Activated naive CD4-positive, alpha-beta T cell treated with anti-CD3 and anti-CD28 coated beads, Interleukin-2, amount 50 U/mL, for 72 hours (primary cell): ENCODE results near the gene VCAN. TPM values are rescaled to one million over a fixed set of nuclear protein-coding genes. Genes with fewer than 3 reads are reported as not detected.
"Not testable (repeated sequence)": the region's sequence is repeated elsewhere in the genome, so short reads cannot be mapped to it uniquely, and the experiment has no call there.

Experiments
- ATAC-seq, 2 donors: fragments of 150-1000 bp; cut with Tn5 transposase; 2 replicates each; pipeline ENCODE4 v1.10.0; 2021; ENCODE audit warnings: mild to moderate bottlenecking in 2 of 2, moderate library complexity in 2 of 2
- DNase-seq, 2 donors: peaks; one replicate each; pipeline ENCODE4 v3.0.0; 2021 to 2022; ENCODE audit warnings: low spot score in 2 of 2
- H3K27ac Mint-ChIP-seq, 2 donors: one replicate each; pipeline ENCODE4 v1.8.0; 2022; ENCODE audit warnings: mild to moderate bottlenecking in 2 of 2, mixed read lengths in 2 of 2
- H3K36me3 Mint-ChIP-seq, 2 donors: one replicate each; pipeline ENCODE4 v1.8.0; 2022; ENCODE audit warnings: mixed read lengths in 2 of 2
- H3K9me3 Mint-ChIP-seq, 2 donors: one replicate each; pipeline ENCODE4 v1.8.0; 2022; ENCODE audit warnings: mixed read lengths in 2 of 2
- total RNA-seq, 2 donors: library from RNA; stranded (reverse); gene quantifications; one replicate each; pipeline ENCODE4 v1.2.3, GENCODE V29; 2022

Gene VCAN
- total RNA-seq, result under 1 TPM; 0.04 to 0.11 TPM

DNA sequence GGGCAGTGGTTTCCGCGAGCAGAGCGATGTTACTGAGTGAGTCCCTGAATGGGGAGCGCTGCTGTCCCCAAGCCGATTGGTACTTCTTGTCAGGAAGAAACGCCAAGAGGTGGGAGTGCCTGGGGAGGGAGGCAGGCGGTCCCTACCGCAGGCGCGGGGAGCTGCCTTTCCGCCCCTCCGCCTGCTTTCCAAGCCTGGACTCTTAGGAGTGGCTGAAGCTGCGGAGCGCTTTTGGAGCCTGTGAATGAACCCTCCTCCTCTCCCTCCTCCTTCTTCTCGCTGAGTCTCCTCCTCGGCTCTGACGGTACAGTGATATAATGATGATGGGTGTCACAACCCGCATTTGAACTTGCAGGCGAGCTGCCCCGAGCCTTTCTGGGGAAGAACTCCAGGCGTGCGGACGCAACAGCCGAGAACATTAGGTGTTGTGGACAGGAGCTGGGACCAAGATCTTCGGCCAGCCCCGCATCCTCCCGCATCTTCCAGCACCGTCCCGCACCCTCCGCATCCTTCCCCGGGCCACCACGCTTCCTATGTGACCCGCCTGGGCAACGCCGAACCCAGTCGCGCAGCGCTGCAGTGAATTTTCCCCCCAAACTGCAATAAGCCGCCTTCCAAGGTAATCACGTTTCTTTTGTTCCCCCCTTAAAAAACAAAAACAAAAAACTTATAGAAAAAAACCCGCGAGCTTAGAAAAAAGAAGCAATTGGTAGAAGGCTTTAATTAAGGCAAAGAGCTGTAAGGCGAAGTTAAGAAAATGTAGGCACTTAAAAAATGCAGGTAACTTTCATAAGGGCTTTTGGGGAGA is at the start of gene VCAN:
Gene VCAN, plus strand, starts transcription at position 340 of the 808 bp plus-strand sequence. CDS start 11,775 bp downstream, outside the sequence.
- DNase-seq, result no peak
- ATAC-seq, result no peak
- no peak within 1 kb of the TSS for H3K27ac Mint-ChIP-seq
- no peaks in the 10 kb centered on the region for H3K9me3 Mint-ChIP-seq
- peaks cover 9 to 18% of the 10 kb centered on the region in 2 donors for H3K36me3 Mint-ChIP-seq

DNA sequence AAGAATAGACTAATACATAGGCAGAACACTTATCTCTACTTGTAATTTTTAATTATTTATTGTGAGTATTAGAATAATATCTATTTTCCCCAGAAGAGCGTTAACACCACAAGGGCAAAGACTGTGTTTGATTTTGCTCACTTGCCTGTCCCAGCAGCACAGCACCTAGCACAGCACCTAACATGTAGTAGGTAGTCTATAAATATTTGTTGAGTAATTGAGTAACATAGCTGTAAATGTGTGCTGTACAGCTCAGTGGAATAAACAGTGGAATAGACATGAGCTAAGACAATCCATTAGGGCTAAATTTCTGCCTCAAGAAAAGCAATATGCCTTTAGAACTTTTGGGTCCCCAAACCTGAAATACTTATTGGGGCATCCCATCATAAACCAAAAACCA is 49.3 kb upstream of the VCAN start:
- H3K36me3 Mint-ChIP-seq, result peaks cover 0 to 7% of the 10 kb centered on the region in 2 donors
- H3K27ac Mint-ChIP-seq, result no peak overlapping the region
- DNase-seq, result no peak
- no peak for ATAC-seq
- peaks cover 11% of the 10 kb centered on the region in 2 donors for H3K9me3 Mint-ChIP-seq

DNA sequence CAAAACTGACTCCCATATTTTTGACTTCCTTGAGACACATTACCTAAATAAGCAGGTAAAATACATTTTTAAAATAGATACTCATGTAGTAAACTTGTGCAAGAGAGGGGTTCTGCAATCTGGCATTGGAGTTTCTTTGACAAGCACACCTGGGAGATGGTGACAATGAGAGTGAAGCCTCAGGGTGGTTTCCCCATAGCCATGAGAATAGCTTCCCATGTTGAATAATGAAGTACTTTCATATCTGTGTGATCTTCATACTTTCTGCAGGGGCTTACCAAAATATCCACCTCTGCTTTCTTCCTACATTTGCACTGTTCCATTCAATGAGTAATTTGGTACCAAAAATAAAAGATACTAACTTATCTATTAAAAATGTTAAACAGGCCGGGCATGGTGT is 44.7 kb upstream of the VCAN start:
- ATAC-seq, result no peak
- H3K9me3 Mint-ChIP-seq, result peaks cover 2 to 3% of the 10 kb centered on the region in 2 donors
- H3K36me3 Mint-ChIP-seq, result no peaks in the 10 kb centered on the region
- no peak overlapping the region for H3K27ac Mint-ChIP-seq
- no peak for DNase-seq

DNA sequence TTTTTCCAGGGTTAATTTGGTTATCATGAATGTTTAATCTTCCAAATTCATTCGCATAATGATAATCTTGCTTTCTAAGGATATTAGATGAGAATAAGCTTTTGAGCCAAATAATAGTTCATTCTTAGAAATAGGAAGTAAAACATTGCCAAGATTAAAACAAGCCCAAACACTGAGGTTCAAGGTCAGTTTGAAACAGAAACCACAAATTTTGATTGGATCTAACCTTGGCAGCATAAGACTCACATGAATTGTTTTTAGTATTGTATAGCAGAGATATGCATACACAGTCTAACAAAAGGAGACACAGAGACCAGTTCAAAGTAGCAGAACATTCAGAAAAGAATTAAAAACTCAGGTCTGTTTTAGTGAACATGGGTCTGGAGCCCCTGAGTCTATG is 43.4 kb upstream of the VCAN start:
- H3K36me3 Mint-ChIP-seq, result no peaks in the 10 kb centered on the region
- ATAC-seq, result no peak
- no peak for DNase-seq
- H3K27ac Mint-ChIP-seq, result no peak overlapping the region
- H3K9me3 Mint-ChIP-seq, result no peaks in the 10 kb centered on the region

DNA sequence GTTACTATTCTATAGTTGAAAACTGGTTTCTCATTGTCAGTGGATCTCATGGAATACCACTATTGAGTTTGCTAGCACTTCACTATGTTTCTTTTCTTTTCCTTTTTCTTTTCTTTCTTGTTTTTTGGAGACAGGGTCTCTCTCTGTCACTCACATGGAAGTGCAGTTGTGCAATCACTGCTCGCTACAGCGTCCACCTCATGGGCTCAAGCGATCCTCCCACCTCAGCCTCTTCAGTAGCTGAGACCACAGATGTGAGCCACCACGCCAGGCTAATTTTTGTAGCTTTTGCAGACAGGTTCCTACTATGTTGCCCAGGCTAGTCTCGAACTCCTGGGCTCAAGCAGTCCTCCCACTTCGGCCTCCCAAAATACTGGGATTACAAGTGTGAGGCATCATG is 42.7 kb upstream of the VCAN start:
- DNase-seq (no peak), ATAC-seq (no peak)
- no peaks in the 10 kb centered on the region for H3K36me3 Mint-ChIP-seq
- no peaks in the 10 kb centered on the region for H3K9me3 Mint-ChIP-seq
- no peak overlapping the region for H3K27ac Mint-ChIP-seq

DNA sequence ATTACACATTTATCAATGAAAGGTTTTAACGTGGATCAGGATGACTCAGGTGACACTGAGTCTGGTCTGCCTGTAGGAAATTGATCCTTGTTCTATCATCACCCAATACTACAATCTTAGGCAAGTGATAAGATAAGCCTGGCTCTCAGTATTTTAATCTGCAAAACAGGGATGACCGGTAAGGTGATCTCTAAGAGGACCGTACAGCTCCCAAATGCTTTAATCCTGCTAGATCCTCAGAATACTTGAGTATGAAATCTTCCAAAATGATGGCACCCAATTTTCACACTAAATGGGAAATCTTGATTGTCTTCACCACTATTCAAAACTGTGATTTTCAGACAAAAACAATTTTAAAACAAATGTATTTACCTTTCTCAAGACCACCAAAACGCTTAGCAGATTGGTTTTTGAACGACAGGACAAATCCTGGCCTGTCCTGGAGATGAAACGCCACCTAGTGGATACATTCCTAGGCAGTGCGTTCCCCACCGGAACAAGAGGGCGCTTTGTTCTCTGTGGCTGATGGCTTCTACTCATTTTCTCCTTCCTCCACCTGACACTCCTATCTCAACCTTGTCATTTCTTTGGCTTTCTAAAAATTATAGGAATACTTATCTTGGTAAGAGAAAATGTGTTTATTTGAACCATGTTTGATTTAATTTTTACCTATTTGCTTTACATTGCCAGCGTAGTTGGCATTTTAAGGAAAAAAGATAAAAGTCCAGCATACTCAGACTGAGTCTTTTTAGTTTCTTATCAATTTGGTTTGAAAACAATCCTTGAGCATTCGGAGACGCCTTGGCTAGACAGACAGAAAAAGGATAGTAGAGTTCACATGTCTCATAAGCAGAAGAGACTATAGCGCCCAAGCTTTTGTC is 41.2 kb upstream of the VCAN start:
- Mint-ChIP-seq H3K9me3 (no peaks in the 10 kb centered on the region), H3K27ac (no peak overlapping the region), H3K36me3 (no peaks in the 10 kb centered on the region)
- ATAC-seq (peak; percentile 74 to 84), DNase-seq (peak in 1 of 2 donors; percentile 60)

DNA sequence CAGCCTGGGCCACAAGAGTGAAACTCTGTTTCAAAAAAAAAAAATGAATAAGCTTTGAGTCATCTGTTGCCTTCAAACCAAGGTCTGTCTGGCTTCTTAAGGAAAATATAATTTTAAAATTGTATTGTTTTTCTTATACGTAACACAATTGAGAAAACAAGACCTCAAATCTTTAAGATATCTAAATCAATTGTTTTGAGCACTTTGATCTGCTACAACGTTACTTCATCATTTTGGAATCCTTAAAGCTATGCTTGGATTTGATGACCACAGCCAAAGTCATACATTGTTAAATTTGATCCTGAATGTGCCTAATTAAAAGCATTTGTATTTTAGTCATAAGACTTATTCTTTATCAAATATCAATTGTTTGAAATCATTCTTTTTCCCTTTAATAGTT is 37.7 kb upstream of the VCAN start:
- H3K9me3 Mint-ChIP-seq, result no peaks in the 10 kb centered on the region
- DNase-seq (no peak), ATAC-seq (no peak)
- no peak overlapping the region for H3K27ac Mint-ChIP-seq
- H3K36me3 Mint-ChIP-seq, result no peaks in the 10 kb centered on the region

DNA sequence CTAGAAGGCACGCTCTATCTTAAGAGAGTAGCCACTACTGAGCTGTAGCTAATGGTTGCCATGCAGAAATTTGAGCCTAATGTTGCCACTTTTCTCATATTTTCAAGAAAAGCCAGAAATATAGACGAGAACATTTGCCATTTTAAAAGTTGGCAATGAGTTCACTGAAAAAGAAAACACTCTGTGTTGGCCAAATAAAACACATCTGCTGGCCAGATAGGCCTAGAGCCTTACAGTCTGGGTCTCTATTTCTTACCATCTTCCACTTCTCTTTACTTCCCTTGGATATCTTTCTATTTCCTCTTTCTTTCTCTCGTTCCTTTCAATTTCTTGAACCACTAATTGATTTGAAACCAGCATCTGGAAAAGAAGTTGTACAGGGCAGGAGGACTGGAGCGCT is 36.6 kb upstream of the VCAN start:
- Mint-ChIP-seq H3K9me3 (no peaks in the 10 kb centered on the region), H3K36me3 (no peaks in the 10 kb centered on the region), H3K27ac (no peak overlapping the region)
- no peak for ATAC-seq
- no peak for DNase-seq

DNA sequence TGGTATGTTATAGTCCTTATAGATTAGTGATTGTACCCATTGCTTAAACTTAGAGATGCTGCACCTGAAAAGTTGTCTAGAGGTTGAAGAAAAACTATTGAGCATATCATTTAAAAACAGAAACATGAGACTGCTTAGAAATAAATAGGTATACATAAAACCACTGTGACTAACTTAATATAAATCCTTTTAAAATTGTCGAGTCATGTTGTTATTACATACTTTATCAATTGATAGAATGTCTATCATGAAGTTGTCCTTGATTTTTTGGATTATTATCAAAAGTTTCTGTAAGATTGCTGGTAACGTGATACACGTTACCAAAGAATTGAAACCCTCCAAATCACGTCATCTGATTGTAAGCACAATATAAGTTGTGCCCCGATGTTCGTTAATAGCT is 35.3 kb upstream of the VCAN start:
- Mint-ChIP-seq H3K9me3 (no peaks in the 10 kb centered on the region), H3K27ac (no peak overlapping the region), H3K36me3 (no peaks in the 10 kb centered on the region)
- no peak for DNase-seq
- ATAC-seq, result no peak

DNA sequence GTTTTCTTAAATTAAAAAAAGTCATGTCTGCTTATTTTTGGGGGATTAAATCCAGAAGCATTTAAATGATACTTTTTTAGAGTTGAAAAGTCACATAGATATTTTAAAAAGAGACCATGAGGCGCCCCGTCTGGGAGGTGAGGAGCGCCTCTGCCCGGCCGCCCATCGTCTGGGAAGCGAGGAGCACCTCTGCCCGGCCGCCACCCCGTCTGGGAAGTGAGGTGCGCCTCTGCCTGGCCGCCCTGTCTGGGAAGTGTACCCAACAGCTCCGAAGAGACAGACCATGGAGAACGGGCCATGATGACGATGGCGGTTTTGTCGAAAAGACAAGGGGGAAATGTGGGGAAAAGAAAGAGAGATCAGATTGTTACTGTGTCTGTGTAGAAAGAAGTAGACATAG is 33.8 kb upstream of the VCAN start:
- H3K9me3 Mint-ChIP-seq, H3K27ac Mint-ChIP-seq, DNase-seq, H3K36me3 Mint-ChIP-seq, ATAC-seq: not testable (repeated sequence)

DNA sequence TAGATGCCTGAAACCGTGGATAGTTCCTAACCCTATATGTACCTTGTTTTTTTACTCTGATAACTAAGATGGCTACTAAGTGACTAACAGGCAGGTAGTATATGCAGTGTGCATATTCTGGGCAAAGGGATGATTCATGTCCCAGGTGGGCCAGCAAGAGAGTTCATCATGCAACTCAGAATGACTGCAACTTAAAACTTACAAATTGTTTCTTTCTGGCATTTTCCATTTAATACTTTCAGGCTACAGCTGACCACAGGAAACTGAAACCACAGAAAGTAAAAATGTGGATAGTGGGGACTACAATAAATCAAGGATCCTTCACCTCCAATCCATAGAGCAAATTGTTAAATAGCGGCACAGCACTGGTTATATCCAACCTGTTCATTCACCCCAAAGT is 30.7 kb upstream of the VCAN start:
- no peaks in the 10 kb centered on the region for H3K9me3 Mint-ChIP-seq
- no peak overlapping the region for H3K27ac Mint-ChIP-seq
- DNase-seq (no peak), ATAC-seq (no peak)
- no peaks in the 10 kb centered on the region for H3K36me3 Mint-ChIP-seq

DNA sequence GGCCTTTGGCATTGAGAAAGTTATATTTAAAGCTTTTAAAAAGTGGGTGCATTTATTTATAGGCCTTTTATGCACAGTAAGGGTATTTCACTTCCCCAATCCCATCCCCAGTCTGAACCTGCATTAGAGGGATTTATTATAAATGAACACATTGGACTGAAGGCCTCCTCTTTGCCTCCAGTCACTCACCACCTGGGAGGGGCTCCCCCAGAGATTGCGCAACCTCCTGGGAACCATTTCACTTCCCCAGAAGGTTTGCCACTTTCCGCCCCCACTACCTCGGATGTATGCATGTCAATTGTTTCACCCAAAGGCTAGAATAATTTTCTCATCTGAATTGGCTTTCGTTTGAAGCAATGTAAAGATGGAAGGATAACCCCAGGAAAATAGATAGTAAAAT is 29.8 kb upstream of the VCAN start:
- ATAC-seq, result no peak
- H3K27ac Mint-ChIP-seq, result no peak overlapping the region
- H3K9me3 Mint-ChIP-seq, result no peaks in the 10 kb centered on the region
- no peaks in the 10 kb centered on the region for H3K36me3 Mint-ChIP-seq
- DNase-seq, result no peak

DNA sequence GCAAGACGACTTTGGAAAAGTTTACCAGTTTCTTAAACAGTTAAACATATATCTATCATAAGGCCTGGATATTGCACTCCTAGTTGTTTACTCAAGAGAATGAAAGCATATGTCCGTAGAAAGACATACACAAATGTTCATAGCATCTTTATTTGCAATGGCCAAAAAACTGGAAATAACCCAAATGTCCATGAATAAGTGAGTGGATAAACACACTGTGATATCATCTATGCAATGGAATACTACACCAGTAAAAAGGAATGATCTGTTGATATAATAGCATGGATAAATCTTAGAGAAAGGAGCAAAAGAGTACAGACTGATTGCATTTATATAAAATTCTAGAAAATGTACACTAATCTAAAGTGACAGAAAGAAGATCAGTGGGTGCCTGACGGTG is 28.0 kb upstream of the VCAN start:
- H3K9me3 Mint-ChIP-seq, result no peaks in the 10 kb centered on the region
- ATAC-seq (no peak), DNase-seq (no peak)
- no peak overlapping the region for H3K27ac Mint-ChIP-seq
- no peaks in the 10 kb centered on the region for H3K36me3 Mint-ChIP-seq

DNA sequence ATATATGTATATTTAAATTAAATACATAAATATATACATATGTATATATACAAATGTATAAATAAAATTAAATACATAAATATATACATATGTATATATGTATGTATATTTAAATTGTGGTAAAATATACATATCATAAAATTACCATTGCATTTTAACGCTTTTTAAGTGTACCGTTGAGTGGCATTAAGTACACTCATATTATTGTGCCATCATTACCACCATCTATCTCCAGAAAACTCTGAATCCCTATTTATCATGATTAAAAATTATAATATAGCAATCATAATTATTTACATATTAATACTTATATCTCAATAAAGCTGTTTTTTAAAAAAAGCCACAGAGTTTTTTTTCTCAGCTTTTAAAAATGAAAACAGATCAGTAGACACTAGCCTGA is 27.1 kb upstream of the VCAN start:
- no peak for DNase-seq
- ATAC-seq, result no peak
- no peak overlapping the region for H3K27ac Mint-ChIP-seq
- no peaks in the 10 kb centered on the region for H3K9me3 Mint-ChIP-seq
- no peaks in the 10 kb centered on the region for H3K36me3 Mint-ChIP-seq

DNA sequence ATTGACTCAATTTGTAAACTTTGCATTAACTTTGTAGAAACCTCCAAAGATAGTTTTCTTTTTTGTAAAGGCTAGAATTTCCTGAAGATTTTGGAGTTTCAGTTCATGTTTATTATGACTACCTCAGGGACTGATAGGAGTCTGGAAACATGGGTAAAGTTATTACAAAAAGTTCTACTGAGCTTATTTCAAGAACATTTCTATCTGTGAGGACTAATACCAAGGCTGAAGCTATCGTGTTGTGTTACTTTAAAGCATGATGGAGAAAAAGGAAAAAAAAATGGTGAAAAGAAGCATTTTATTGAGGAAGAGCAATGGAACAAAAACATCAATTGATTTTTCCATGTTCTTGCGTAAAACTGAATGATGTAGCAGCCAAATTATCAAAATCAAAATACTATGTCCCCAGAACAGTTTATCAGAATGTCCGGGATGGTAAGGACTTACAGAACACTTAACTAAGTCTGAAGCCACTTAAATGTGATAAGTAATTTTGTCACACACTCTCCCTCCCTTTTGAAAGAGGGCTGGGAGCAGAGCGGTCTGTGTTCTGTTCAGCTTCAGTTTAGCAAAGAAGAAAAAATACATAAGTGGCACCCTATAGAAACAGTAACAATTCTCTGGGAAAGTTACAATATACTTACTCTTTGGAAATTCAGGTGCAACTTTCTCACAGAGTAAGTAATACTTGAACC is 25.1 kb upstream of the VCAN start:
- ATAC-seq (no peak), DNase-seq (no peak)
- H3K9me3 Mint-ChIP-seq, result no peaks in the 10 kb centered on the region
- H3K27ac Mint-ChIP-seq, result no peak overlapping the region
- no peaks in the 10 kb centered on the region for H3K36me3 Mint-ChIP-seq

DNA sequence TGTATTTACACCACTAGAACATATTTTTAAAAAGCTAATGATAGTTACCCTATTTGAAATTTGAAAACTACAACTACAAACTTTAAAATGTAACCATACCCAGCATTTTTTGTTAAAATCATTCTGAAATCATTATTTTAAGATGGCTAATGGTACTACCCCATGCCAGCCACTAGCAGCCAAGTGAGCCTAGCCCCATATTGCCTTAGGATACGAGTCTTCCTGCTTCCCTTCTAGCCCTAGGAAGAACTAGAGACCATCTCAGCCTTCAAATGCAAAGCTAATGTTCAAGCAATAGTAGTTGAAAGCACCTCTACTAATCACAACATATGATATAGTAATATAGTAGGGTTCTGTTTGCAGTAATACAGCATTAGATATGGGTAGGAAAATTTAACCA is 24.0 kb upstream of the VCAN start:
- H3K36me3 Mint-ChIP-seq, result peaks cover 0 to under 1% of the 10 kb centered on the region in 2 donors
- peaks cover 0 to 5% of the 10 kb centered on the region in 2 donors for H3K9me3 Mint-ChIP-seq
- no peak overlapping the region for H3K27ac Mint-ChIP-seq
- no peak for ATAC-seq
- DNase-seq, result no peak
